ENCODE data around the gene ANGPTL1. TPM values are rescaled to one million over a fixed set of nuclear protein-coding genes. Genes with fewer than 3 reads are reported as not detected.

The ANGPTL1 gene
- total and polyA plus RNA-seq, 2 of the 13 experiments (the other 11 are each of a cell fraction or from before 2014, with no cell fraction given), result 2.9 to 9.3 TPM

- TF ChIP-seq UBTF (CRISPR knock-in tag; IDR thresholded peaks at IDR 0.05), result no peak
- no peak for TF ChIP-seq AGO2 (optimal IDR thresholded peaks at IDR 0.05; ENCODE audit: low read depth, low read length)
Measured at GRCh38 chr1:178818416-178818815, 52.5 kb downstream of the ANGPTL1 start (continued).

- Histone ChIP-seq H2AFZ (ENCODE audit: low read length) (no peak overlapping the region), H3K4me3 (replicated peaks in 1 of 3; ENCODE audit: insufficient read depth in 1 of 3, low read depth in 2 of 3, low read length in 3 of 3) (no peak overlapping the region), H3K9ac (ENCODE audit: insufficient read depth, low read depth, low read length) (no peak overlapping the region), H3K4me1 (ENCODE audit: insufficient read depth, low read length) (peaks cover 22% of the 10 kb centered on the region), H4K20me1 (ENCODE audit: insufficient read depth, low read length) (no peaks in the 10 kb centered on the region), H3K79me2 (ENCODE audit: insufficient read depth, low read length) (no peaks in the 10 kb centered on the region), H3K4me2 (ENCODE audit: low read depth, low read length) (no peak overlapping the region), H3K27ac (ENCODE audit: extremely low read length, insufficient read depth, low read length) (no peak overlapping the region), H3K9me3 (ENCODE audit: low read length) (no peaks in the 10 kb centered on the region), H3K27me3 (ENCODE audit: control insufficient read depth in 1 of 2, insufficient read depth in 2 of 2, low read length in 2 of 2) (no peaks in the 10 kb centered on the region), H3K36me3 (replicated peaks in 1 of 2; ENCODE audit: control insufficient read depth in 1 of 2, insufficient read depth in 2 of 2, low read length in 2 of 2) (peaks cover 3 to 12% of the 10 kb centered on the region in 2 experiments)
- intact Hi-C loops (cut with micrococcal nuclease; ENCODE audit: unreplicated experiment), result no loop called here
- ATAC-seq (no peak), DNase-seq (ENCODE audit: low spot score) (no peak), FAIRE-seq (no peak)
- in situ Hi-C loops (cut with HindIII; ENCODE audit: extremely low pct_ligation_motif_present, low pct_unique_long_range_greater_than_20kb), result no loop called here
- BruUV-seq (replicated peaks), result no TSS peak
- CTCF ChIA-PET (ENCODE audit: low intra/inter-chr PET ratio, low total read pairs), result no interaction called here
- TF ChIP-seq SIN3B (IDR thresholded peaks at IDR 0.05; ENCODE audit: low read length) (no peak), CEBPB (IDR thresholded peaks at IDR 0.05; ENCODE audit: borderline replicate concordance, low read depth, low read length) (peak; percentile 43; the same call in 1 of the 2 replicates), RARG (CRISPR knock-in tag; IDR thresholded peaks at IDR 0.05; ENCODE audit: low read depth) (no peak), FOXP1 (IDR thresholded peaks at IDR 0.05) (no peak), FOXP1 (CRISPR knock-in tag; IDR thresholded peaks at IDR 0.05) (no peak), LCORL (IDR thresholded peaks at IDR 0.05) (no peak), LCORL (CRISPR knock-in tag; IDR thresholded peaks at IDR 0.05) (no peak), SETDB1 (CRISPR knock-in tag; IDR thresholded peaks at IDR 0.05; ENCODE audit: borderline replicate concordance) (no peak)
- POLR2A ChIA-PET, result no interaction called here
Measured at GRCh38 chr1:178810585-178810984, 60.3 kb downstream of the ANGPTL1 start.
